Measurements from ENCODE around the gene RPS2. TPM values are rescaled to one million over a fixed set of nuclear protein-coding genes. Genes with fewer than 3 reads are reported as not detected.

RPS2 gene
- total RNA-seq, 1 experiment from 2014 or later = 3,874 TPM

- H2BK20ac ChIP-seq (ENCODE audit: low read depth, low read length, poor library complexity, severe bottlenecking) = no peak overlapping the region
- TF ChIP-seq, protein P1, sequence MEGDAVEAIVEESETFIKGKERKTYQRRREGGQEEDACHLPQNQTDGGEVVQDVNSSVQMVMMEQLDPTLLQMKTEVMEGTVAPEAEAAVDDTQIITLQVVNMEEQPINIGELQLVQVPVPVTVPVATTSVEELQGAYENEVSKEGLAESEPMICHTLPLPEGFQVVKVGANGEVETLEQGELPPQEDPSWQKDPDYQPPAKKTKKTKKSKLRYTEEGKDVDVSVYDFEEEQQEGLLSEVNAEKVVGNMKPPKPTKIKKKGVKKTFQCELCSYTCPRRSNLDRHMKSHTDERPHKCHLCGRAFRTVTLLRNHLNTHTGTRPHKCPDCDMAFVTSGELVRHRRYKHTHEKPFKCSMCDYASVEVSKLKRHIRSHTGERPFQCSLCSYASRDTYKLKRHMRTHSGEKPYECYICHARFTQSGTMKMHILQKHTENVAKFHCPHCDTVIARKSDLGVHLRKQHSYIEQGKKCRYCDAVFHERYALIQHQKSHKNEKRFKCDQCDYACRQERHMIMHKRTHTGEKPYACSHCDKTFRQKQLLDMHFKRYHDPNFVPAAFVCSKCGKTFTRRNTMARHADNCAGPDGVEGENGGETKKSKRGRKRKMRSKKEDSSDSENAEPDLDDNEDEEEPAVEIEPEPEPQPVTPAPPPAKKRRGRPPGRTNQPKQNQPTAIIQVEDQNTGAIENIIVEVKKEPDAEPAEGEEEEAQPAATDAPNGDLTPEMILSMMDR (conservative IDR thresholded peaks at IDR 0.05) = no peak
- Mint-ChIP-seq H3K4me3 (peak overlapping the region; percentile 85 to 88), H3K36me3 (ENCODE audit: insufficient read depth in 1 of 3, low read depth in 3 of 3) (peaks cover 0 to 20% (median 18%) of the 10 kb centered on the region in 3 experiments), H3K4me1 (peaks cover 30 to 37% of the 10 kb centered on the region in 2 experiments), H3K9me3 (no peaks in the 10 kb centered on the region; a peak in 1 of 5 replicates), H3K27ac (peak overlapping the region in 2 of 3 experiments; percentile 26 to 92; a peak in 3 of 7 replicates), H3K27me3 (ENCODE audit: low read depth) (peaks cover 57% of the 10 kb centered on the region)
- no peaks in the 10 kb centered on the region; the same call in 1 of the 2 replicates for H3K4me1 ChIP-seq (ENCODE audit: insufficient read depth, low read length)
- H2AK5ac ChIP-seq (ENCODE audit: insufficient read length, low read length) = no peak overlapping the region
- no peak overlapping the region for H3K23ac ChIP-seq (ENCODE audit: insufficient read length, low read depth, low read length)
- WGBS (ENCODE audit: extremely low coverage, insufficient read length, low lambda C conversion rate) = no CpG with 5 or more reads among the region's 58 CpGs
- H3K9me3 ChIP-seq (ENCODE audit: control insufficient read depth, low read depth, low read length) = no peaks in the 10 kb centered on the region
- H3K79me2 ChIP-seq (ENCODE audit: insufficient read depth, low read length) = no peaks in the 10 kb centered on the region; the same call in 1 of the 2 replicates
- H2BK12ac ChIP-seq (ENCODE audit: insufficient read length, low read depth, low read length) = no peak overlapping the region
- no peak overlapping the region for H3K56ac ChIP-seq (ENCODE audit: insufficient read length, low read depth, low read length)
- DNase-seq = peak; percentile 58
- H4K20me1 ChIP-seq (ENCODE audit: control insufficient read depth, insufficient read depth, insufficient read length) = peaks cover 2% of the 10 kb centered on the region
- H3K27ac ChIP-seq (ENCODE audit: insufficient read length, low read depth, low read length) = no peak overlapping the region
- peaks cover 25% of the 10 kb centered on the region for H3K23me2 ChIP-seq (ENCODE audit: insufficient read length, low read depth, low read length, poor library complexity, severe bottlenecking)
- H2BK5ac ChIP-seq (ENCODE audit: insufficient read length, low read length) = no peak overlapping the region
- no peak overlapping the region for H4K91ac ChIP-seq (ENCODE audit: insufficient read length, low read depth, low read length)
- H4K8ac ChIP-seq (replicated peaks; ENCODE audit: insufficient read length, low read depth, low read length) = no peak overlapping the region
- H3K4ac ChIP-seq (ENCODE audit: low read depth, low read length) = no peak overlapping the region
- no peaks in the 10 kb centered on the region for H3K79me1 ChIP-seq (ENCODE audit: insufficient read depth, low read depth, low read length, poor library complexity, severe bottlenecking)
- H4K5ac ChIP-seq (ENCODE audit: insufficient read length, low read depth, low read length) = no peak overlapping the region
- no peak overlapping the region for H2BK15ac ChIP-seq (ENCODE audit: low read depth, low read length)
- peak overlapping the region; percentile 52; the same call in 1 of the 2 replicates for H3K14ac ChIP-seq (ENCODE audit: insufficient read depth, low read length)
- H3K18ac ChIP-seq (ENCODE audit: insufficient read length, low read depth, low read length) = peak overlapping the region; percentile 38
- peak overlapping the region; percentile 52 for H3K9ac ChIP-seq (ENCODE audit: extremely low read depth, insufficient read length, low read length)
- no peak overlapping the region for H2AFZ ChIP-seq (ENCODE audit: low read length)
- H3K27me3 ChIP-seq (ENCODE audit: insufficient read depth, low read length) = peaks cover 26% of the 10 kb centered on the region
- H2BK120ac ChIP-seq (ENCODE audit: low read depth, low read length, poor library complexity, severe bottlenecking) = no peak overlapping the region
- H3K4me2 ChIP-seq (ENCODE audit: insufficient read depth, insufficient read length, low read length) = peak overlapping the region; percentile 81
- H3T11ph ChIP-seq (ENCODE audit: low read length) = no peak overlapping the region
These were observed 20.0 kb upstream of the RPS2 start for GRCh38 chr16:1984347-1985225.

All from H9 (cell line).